ENCODE data around the gene PAAF1.

- TF ChIP-seq ZNF792 (CRISPR knock-in tag; IDR thresholded peaks at IDR 0.05), result no peak
- TF ChIP-seq CREB1 (IDR thresholded peaks at IDR 0.05), result no peak
- TF ChIP-seq CREB1 (CRISPR knock-in tag; IDR thresholded peaks at IDR 0.05), result no peak
- TF ChIP-seq SMC3 (IDR thresholded peaks at IDR 0.05; ENCODE audit: low read length), result no peak
- TF ChIP-seq PBX3 (CRISPR knock-in tag; IDR thresholded peaks at IDR 0.05; ENCODE audit: borderline replicate concordance), result no peak
- no peak for TF ChIP-seq CTCF (CRISPR knock-in tag; IDR thresholded peaks at IDR 0.05)
- TF ChIP-seq EP300 (IDR thresholded peaks at IDR 0.05; ENCODE audit: low read depth in 2 of 2, low read length in 2 of 2), result no peak
- TF ChIP-seq EP300 (CRISPR knock-in tag; IDR thresholded peaks at IDR 0.05; ENCODE audit: borderline replicate concordance), result no peak
- no peak for TF ChIP-seq MAX (IDR thresholded peaks at IDR 0.05)
- no peak for TF ChIP-seq KDM1A (CRISPR knock-in tag; IDR thresholded peaks at IDR 0.05)
- no peak for TF ChIP-seq EHMT2 (IDR thresholded peaks at IDR 0.05; ENCODE audit: borderline replicate concordance, low read depth, low read length)
Observed at GRCh38 chr11:73965076-73965763, 88.4 kb downstream of the PAAF1 start.
